ENCODE results near the gene MOGAT3. TPM values are rescaled to one million over a fixed set of nuclear protein-coding genes. Genes with fewer than 3 reads are reported as not detected.

MOGAT3 gene
- total and polyA plus RNA-seq, 2 of the 4 experiments (the other 2 are of a cell fraction), result not detected

DNA sequence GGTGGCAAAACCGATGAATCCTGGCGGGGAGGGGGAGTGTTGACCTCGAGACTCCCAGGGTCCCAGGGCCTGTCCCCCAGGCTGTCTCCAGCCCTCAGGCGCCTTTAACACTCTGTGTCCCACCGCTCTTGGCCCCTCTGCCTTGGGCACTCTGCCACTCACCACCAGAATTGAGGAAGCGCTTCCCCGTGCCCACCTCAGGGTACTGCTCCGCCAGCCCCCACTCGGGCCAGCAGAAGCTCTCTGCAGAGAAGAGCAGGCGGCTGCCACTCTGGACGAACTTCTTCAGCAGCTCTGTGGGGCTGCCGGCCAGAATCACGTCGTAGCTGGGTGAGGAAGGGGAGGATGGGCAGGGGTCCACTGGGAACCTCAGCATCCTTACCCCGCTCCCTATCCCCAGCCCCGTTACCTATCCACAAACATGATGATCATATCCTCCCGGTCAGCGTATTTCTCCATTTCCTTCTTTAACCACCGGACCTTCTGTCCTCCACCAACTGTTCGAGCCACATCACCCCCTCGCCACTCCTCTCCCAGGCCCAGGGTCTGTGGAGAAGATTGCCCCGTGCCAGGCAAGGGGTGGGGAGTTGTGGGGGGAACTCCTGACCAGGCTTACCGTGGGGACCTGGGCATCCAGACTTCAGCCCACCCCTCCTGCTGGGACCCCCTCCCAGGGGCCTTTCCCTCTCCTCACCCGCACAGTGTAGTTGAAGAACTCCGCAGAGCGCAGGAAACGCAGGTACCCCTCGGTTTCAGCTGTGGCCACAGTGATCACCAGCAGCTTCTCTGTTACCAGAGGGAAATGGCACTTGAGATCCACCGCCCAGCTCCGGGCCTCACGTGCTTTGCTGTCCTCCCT lies 15.4 kb upstream of the MOGAT3 start (continued):
- no peak for TF ChIP-seq MAZ (IDR thresholded peaks at IDR 0.05; ENCODE audit: borderline replicate concordance, low read depth, low read length)

DNA sequence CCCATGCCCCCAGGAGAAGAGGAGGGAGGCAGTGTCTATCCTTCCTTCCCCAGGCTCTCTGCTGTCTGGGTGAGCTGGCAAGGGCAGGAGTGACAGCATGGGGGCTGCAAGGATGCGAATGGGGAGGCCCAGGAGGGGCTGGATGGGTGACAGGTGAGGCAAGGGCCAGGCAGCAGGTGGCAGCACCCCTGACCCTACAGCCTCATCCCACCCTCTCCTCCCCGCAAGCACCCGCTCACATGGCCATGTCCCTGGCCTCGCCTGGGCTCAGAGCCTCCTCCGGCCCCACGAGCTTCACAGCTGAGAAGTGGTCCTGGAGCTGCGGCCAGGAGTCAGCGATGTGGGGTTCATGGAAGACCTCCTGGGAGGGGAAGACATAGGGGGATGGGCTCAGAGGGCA lies 11.2 kb upstream of the MOGAT3 start:
- Histone ChIP-seq H3K14ac (replicated peaks; ENCODE audit: low read depth, low read length) (no peak overlapping the region), H4K8ac (ENCODE audit: low read depth in 2 of 2, low read length in 2 of 2) (no peak overlapping the region), H2AFZ (replicated peaks; ENCODE audit: low read length, poor library complexity) (no peak overlapping the region), H3K18ac (ENCODE audit: low read depth, low read length) (no peak overlapping the region), H3K27me3 (ENCODE audit: control insufficient read depth, insufficient read depth, low read length) (no peaks in the 10 kb centered on the region), H3K9ac (ENCODE audit: low read depth, low read length) (no peak overlapping the region), H3K27ac (ENCODE audit: insufficient read depth, low read length) (no peak overlapping the region), H3K79me1 (ENCODE audit: low read depth in 1 of 2, low read length in 2 of 2) (peaks cover 9 to 23% of the 10 kb centered on the region in 2 experiments; a peak in 3 of 4 replicates), H2BK120ac (ENCODE audit: low read depth, low read length) (no peak overlapping the region), H2AK5ac (ENCODE audit: low read depth, low read length) (no peak overlapping the region), H2BK5ac (ENCODE audit: low read depth, low read length, poor library complexity, severe bottlenecking) (no peak overlapping the region), H2BK15ac (ENCODE audit: low read depth, low read length) (no peak overlapping the region), H3K4me1 (ENCODE audit: control insufficient read depth, insufficient read depth, low read length) (peaks cover 9% of the 10 kb centered on the region), H3K9me3 (ENCODE audit: control insufficient read depth, insufficient read depth, low read length) (no peaks in the 10 kb centered on the region), H4K20me1 (ENCODE audit: insufficient read depth, low read length) (no peaks in the 10 kb centered on the region; the same call in 1 of the 2 replicates), H3K4me2 (ENCODE audit: low read depth, low read length) (no peak overlapping the region), H2BK20ac (ENCODE audit: low read depth, low read length) (no peak overlapping the region), H3K4ac (ENCODE audit: low read depth, low read length) (no peak overlapping the region), H3K56ac (ENCODE audit: extremely low read depth, insufficient read depth, low read length) (no peak overlapping the region), H4K91ac (ENCODE audit: insufficient read depth, low read depth, low read length) (no peak overlapping the region), H4K5ac (ENCODE audit: low read depth, low read length) (no peak overlapping the region), H3K9me1 (ENCODE audit: insufficient read depth, low read length) (peaks cover 4% of the 10 kb centered on the region), H3K36me3 (ENCODE audit: control insufficient read depth, insufficient read depth, low read length) (peaks cover 52% of the 10 kb centered on the region), H3K23ac (ENCODE audit: low read depth, low read length) (no peak overlapping the region), H2AK9ac (replicated peaks; ENCODE audit: low read depth, low read length, poor library complexity) (no peak overlapping the region), H3K4me3 (ENCODE audit: insufficient read depth, low read depth, low read length) (no peak overlapping the region)
- dilution Hi-C loops (cut with HindIII; ENCODE audit: low sequenced_read_pairs, unreplicated experiment), result no loop called here
- ATAC-seq (ENCODE audit: low read depth) (no peak), DNase-seq (no peak)
- intact Hi-C loops (cut with micrococcal nuclease), result no loop called here
- POLR2A ChIA-PET (ENCODE audit: unreplicated experiment), result interaction anchor here (0.6 kb wide), 1 partner anchor 18 kb away, joined by 3 read pairs; no protein-coding TSS in a partner anchor
- TF ChIP-seq, protein P1, sequence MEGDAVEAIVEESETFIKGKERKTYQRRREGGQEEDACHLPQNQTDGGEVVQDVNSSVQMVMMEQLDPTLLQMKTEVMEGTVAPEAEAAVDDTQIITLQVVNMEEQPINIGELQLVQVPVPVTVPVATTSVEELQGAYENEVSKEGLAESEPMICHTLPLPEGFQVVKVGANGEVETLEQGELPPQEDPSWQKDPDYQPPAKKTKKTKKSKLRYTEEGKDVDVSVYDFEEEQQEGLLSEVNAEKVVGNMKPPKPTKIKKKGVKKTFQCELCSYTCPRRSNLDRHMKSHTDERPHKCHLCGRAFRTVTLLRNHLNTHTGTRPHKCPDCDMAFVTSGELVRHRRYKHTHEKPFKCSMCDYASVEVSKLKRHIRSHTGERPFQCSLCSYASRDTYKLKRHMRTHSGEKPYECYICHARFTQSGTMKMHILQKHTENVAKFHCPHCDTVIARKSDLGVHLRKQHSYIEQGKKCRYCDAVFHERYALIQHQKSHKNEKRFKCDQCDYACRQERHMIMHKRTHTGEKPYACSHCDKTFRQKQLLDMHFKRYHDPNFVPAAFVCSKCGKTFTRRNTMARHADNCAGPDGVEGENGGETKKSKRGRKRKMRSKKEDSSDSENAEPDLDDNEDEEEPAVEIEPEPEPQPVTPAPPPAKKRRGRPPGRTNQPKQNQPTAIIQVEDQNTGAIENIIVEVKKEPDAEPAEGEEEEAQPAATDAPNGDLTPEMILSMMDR (conservative IDR thresholded peaks at IDR 0.05; ENCODE audit: low read depth, low read length), result no peak
- no peak for TF ChIP-seq POLR2A (IDR thresholded peaks at IDR 0.05; ENCODE audit: low read depth, low read length)
- BruUV-seq (replicated peaks), result no TSS peak
- in situ Hi-C loops (cut with MboI; ENCODE audit: low sequenced_read_pairs), result no loop called here
- CTCF ChIA-PET, result no interaction called here
- no CpG with 5 or more reads among the region's 8 CpGs for WGBS, 2 experiments (ENCODE audit: extremely low coverage in 2 of 2, insufficient read length in 1 of 2)

Measured in IMR-90 (cell line).